HEK293 (cell line): ENCODE measurements around the gene LPXN.

Experiments used
- CTCF ChIA-PET: fragments of 350-600 bp; formaldehyde crosslinking; extraction: SDS; loops from one replicate; lab custom pipeline; 2021; ENCODE audit warnings: antibody characterized with exemption; lab: Yijun Ruan, JAX
- POLR2A ChIA-PET: fragments of 300-600 bp; formaldehyde crosslinking; extraction: SDS; loops from one replicate; lab custom pipeline; 2020; ENCODE audit warnings: antibody characterized with exemption, inconsistent platforms; lab: Yijun Ruan, JAX
- H3K27ac ChIP-seq: fragments of 200-500 bp; sonication (Bioruptor generic); 2 replicates; pipeline ENCODE4 v1.5.1; 2014; ENCODE audit warnings: low read depth, low read length, control low read depth, inconsistent platforms; ENCODE audit errors: extremely low read depth
- H3K36me3 ChIP-seq, 2 experiments: fragments of 200-500 bp in 1 of 2; sonication (Bioruptor generic) in 1 of 2; 1 replicate in 1 of 2; 2 replicates in 1 of 2; pipeline ENCODE4 v1.5.1; 2014 to 2017; ENCODE audit warnings: inconsistent platforms in 2 of 2, low read length in 2 of 2; ENCODE audit not compliant: control insufficient read depth in 2 of 2, insufficient read depth in 1 of 2
- H3K4me1 ChIP-seq: fragments of 200-500 bp; sonication (Bioruptor generic); 2 replicates; pipeline ENCODE4 v1.5.1; 2014; ENCODE audit warnings: mild to moderate bottlenecking, low read length, inconsistent platforms; ENCODE audit not compliant: control insufficient read depth, insufficient read depth
- H3K4me3 ChIP-seq: 2 replicates; pipeline ENCODE4 v1.5.1; 2011; ENCODE audit warnings: low read depth, mild to moderate bottlenecking, control low read depth, low read length, moderate library complexity
- H3K9me3 ChIP-seq: fragments of 200-500 bp; sonication (Bioruptor generic); 2 replicates; pipeline ENCODE4 v1.5.1; 2014; ENCODE audit warnings: low read depth, low read length, inconsistent platforms; ENCODE audit not compliant: control insufficient read depth, insufficient read depth
- GLIS2 ChIP-seq: fragments of 450-650 bp; formaldehyde crosslinking; IDR thresholded peaks from 2 replicates; pipeline ENCODE4 v1.5.1; 2016; ENCODE audit warnings: missing biosample characterization, missing genetic modification characterization
- IKZF3 ChIP-seq: fragments of 450-650 bp; IDR thresholded peaks from 2 replicates; pipeline ENCODE4 v1.5.0; 2018; ENCODE audit warnings: missing biosample characterization, mild to moderate bottlenecking, missing genetic modification characterization, moderate library complexity
- KLF10 ChIP-seq: fragments of 450-650 bp; IDR thresholded peaks from 2 replicates; pipeline ENCODE4 v1.5.1; 2018; ENCODE audit warnings: missing biosample characterization, mild to moderate bottlenecking, missing genetic modification characterization
- KLF16 ChIP-seq: fragments of 450-650 bp; formaldehyde crosslinking; IDR thresholded peaks from 2 replicates; pipeline ENCODE4 v1.5.1; 2017; ENCODE audit warnings: missing biosample characterization, missing genetic modification characterization
- KLF17 ChIP-seq: fragments of 450-650 bp; formaldehyde crosslinking; IDR thresholded peaks from 2 replicates; pipeline ENCODE4 v1.5.1; 2016; ENCODE audit warnings: missing biosample characterization, missing genetic modification characterization
- MZF1 ChIP-seq: fragments of 450-650 bp; formaldehyde crosslinking; IDR thresholded peaks from 2 replicates; pipeline ENCODE4 v1.5.1; 2017; ENCODE audit warnings: missing biosample characterization, missing genetic modification characterization, borderline replicate concordance
- OVOL3 ChIP-seq: fragments of 450-650 bp; formaldehyde crosslinking; IDR thresholded peaks from 2 replicates; pipeline ENCODE4 v1.5.1; 2016; ENCODE audit warnings: missing biosample characterization, missing genetic modification characterization
- PRDM1 ChIP-seq: fragments of 450-650 bp; formaldehyde crosslinking; IDR thresholded peaks from 2 replicates; pipeline ENCODE4; 2016; ENCODE audit warnings: missing biosample characterization, missing genetic modification characterization
- PRDM2 ChIP-seq: fragments of 450-650 bp; formaldehyde crosslinking; IDR thresholded peaks from 2 replicates; pipeline ENCODE4 v1.5.1; 2016; ENCODE audit warnings: missing biosample characterization, missing genetic modification characterization, borderline replicate concordance
- PRDM4 ChIP-seq: fragments of 450-650 bp; formaldehyde crosslinking; IDR thresholded peaks from 2 replicates; pipeline ENCODE4 v1.5.1; 2017; ENCODE audit warnings: missing biosample characterization, missing genetic modification characterization
- SP3 ChIP-seq: fragments of 450-650 bp; formaldehyde crosslinking; IDR thresholded peaks from 2 replicates; pipeline ENCODE4 v1.5.1; 2016; ENCODE audit warnings: missing biosample characterization, missing genetic modification characterization
- SP7 ChIP-seq: fragments of 450-650 bp; formaldehyde crosslinking; IDR thresholded peaks from 2 replicates; pipeline ENCODE4 v1.5.1; 2016; ENCODE audit warnings: missing biosample characterization, missing genetic modification characterization
- ZBTB48 ChIP-seq: fragments of 450-650 bp; formaldehyde crosslinking; IDR thresholded peaks from 2 replicates; pipeline ENCODE4 v1.5.1; 2016; ENCODE audit warnings: missing biosample characterization, missing genetic modification characterization
- ZIC2 ChIP-seq: fragments of 450-650 bp; formaldehyde crosslinking; IDR thresholded peaks from 2 replicates; pipeline ENCODE4 v1.5.1; 2016; ENCODE audit warnings: missing biosample characterization, missing genetic modification characterization
- ZNF2 ChIP-seq: fragments of 450-650 bp; formaldehyde crosslinking; IDR thresholded peaks from 2 replicates; pipeline ENCODE4 v1.5.1; 2016; ENCODE audit warnings: missing biosample characterization, missing genetic modification characterization
- ZNF274 ChIP-seq, 2 experiments: fragments of 200-500 bp in 1 of 2; fragments of 450-650 bp in 1 of 2; sonication (Bioruptor generic) in 1 of 2; formaldehyde crosslinking in 1 of 2; IDR thresholded peaks; 2 replicates each; pipeline versions ENCODE4 v1.5.1 to v1.6.1; 2014 to 2016; ENCODE audit warnings: borderline replicate concordance in 1 of 2, inconsistent platforms in 1 of 2, low read length in 1 of 2, missing biosample characterization in 1 of 2, missing genetic modification characterization in 1 of 2
- ZNF398 ChIP-seq: fragments of 450-650 bp; formaldehyde crosslinking; IDR thresholded peaks from 2 replicates; pipeline ENCODE4 v1.5.1; 2017; ENCODE audit warnings: missing biosample characterization, missing genetic modification characterization
- ZNF623 ChIP-seq: fragments of 450-650 bp; formaldehyde crosslinking; IDR thresholded peaks from 2 replicates; pipeline ENCODE4 v1.5.1; 2016; ENCODE audit warnings: missing biosample characterization, missing genetic modification characterization
- ZNF654 ChIP-seq: fragments of 450-650 bp; formaldehyde crosslinking; IDR thresholded peaks from 2 replicates; pipeline ENCODE4 v1.5.1; 2016; ENCODE audit warnings: low read depth, missing biosample characterization, missing genetic modification characterization
- ZNF701 ChIP-seq: fragments of 450-650 bp; formaldehyde crosslinking; IDR thresholded peaks from 2 replicates; pipeline ENCODE4 v1.5.1; 2016; ENCODE audit warnings: missing biosample characterization, missing genetic modification characterization
- ZNF777 ChIP-seq: fragments of 450-650 bp; formaldehyde crosslinking; IDR thresholded peaks from 2 replicates; pipeline ENCODE4 v1.5.1; 2017; ENCODE audit warnings: missing biosample characterization, missing genetic modification characterization, borderline replicate concordance
- ZXDB ChIP-seq: fragments of 450-650 bp; formaldehyde crosslinking; IDR thresholded peaks from 2 replicates; pipeline ENCODE4 v1.5.1; 2016; ENCODE audit warnings: missing biosample characterization, missing genetic modification characterization

The LPXN gene

GRCh38 chr11:58578635-58579191 lies 3.1 kb upstream of the LPXN start, which contains the start of gene ZFP91 (continued):
- TF ChIP-seq ZNF398 (tag by site-specific recombination) (peak; percentile 71), ZNF623 (tag by site-specific recombination) (no peak), ZNF2 (tag by site-specific recombination) (peak; percentile 40; the same call in 1 of the 2 replicates), GLIS2 (tag by site-specific recombination) (peak; percentile 23; the same call in 1 of the 2 replicates), ZXDB (tag by site-specific recombination) (peak; percentile 70; the same call in 1 of the 2 replicates), KLF10 (peak; percentile 45; the same call in 1 of the 2 replicates), ZNF777 (tag by site-specific recombination) (no peak), PRDM4 (tag by site-specific recombination) (0 out of 2 replicates have a peak, but pooled peaks have one; percentile 7), ZBTB48 (tag by site-specific recombination) (peak; percentile 40; the same call in 1 of the 2 replicates), MZF1 (tag by site-specific recombination) (no peak), KLF17 (peak; percentile 23; the same call in 1 of the 2 replicates), OVOL3 (tag by site-specific recombination) (0 out of 2 replicates have a peak, but pooled peaks have one; percentile 32), SP3 (tag by site-specific recombination) (peak; percentile 4; the same call in 1 of the 2 replicates)

GRCh38 chr11:58578136-58578634 lies 2.5 kb upstream of the LPXN start:
- peak overlapping the region; percentile 99 for H3K4me3 ChIP-seq
- H3K4me1 ChIP-seq: no peaks in the 10 kb centered on the region
- no peaks in the 10 kb centered on the region for H3K9me3 ChIP-seq
- ChIA-PET CTCF (interaction anchor here (0.5 to 3.5 kb wide), 6 partner anchors 11 to 1084 kb away, joined by 3 to 34 read pairs (median 5); no protein-coding TSS in a partner anchor), POLR2A (interaction anchor here (0.6 to 1.5 kb wide), 4 partner anchors 20 to 1267 kb away, joined by 3 to 5 read pairs (median 4); partner anchors contain the start of gene FAM111B)
- H3K27ac ChIP-seq: peak overlapping the region; percentile 93
- peaks cover 0 to 11% of the 10 kb centered on the region in 2 experiments; a peak in 1 of 3 replicates for H3K36me3 ChIP-seq
- TF ChIP-seq IKZF3 (peak; percentile 68), ZNF654 (tag by site-specific recombination) (no peak), PRDM2 (no peak), KLF16 (tag by site-specific recombination) (no peak), ZNF274 (IDR thresholded peaks at IDR 0.05; ENCODE audit: low read length) (no peak), ZNF274 (tag by site-specific recombination; IDR thresholded peaks at IDR 0.05; ENCODE audit: borderline replicate concordance) (no peak), ZNF701 (tag by site-specific recombination) (no peak), SP7 (no peak), PRDM1 (peak; percentile 89), ZIC2 (no peak)
